ENCODE data around the gene WWOX.

The WWOX gene

DNA sequence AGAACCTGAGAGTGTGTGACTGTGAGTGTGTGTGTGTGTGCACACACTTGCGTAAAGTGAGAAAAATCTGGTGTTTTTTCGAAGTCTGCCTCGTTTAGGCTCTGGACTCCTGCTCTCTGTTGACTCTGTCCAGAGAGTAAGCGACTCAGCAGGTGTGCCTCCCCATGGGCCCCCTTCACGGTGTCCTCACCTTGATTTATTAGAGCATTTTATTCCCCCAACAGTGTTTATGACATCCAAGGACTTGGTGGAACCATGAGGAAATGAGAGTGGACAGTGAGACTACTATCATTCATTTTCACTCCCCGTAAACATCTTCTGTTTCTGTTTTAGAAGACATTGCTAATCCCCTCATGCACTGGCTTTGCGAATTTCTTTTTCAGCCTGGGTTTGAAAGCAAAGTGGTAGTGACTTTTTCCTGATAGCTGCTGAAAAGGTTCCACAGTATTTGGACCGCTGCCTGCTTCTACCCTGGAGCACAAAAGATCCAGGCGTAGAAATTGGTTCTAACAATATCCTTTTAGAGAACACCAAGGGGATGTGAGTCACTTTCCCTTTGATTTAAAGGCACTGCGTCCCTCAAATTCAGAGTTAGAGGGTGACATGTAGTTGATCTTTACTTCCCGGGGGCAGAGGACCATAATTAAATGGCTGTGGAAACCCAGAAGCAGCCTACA is 218.2 kb downstream of the WWOX start:
- no CpG with 5 or more reads among the region's 11 CpGs for WGBS (ENCODE audit: extremely low coverage, insufficient coverage, insufficient read length)

DNA sequence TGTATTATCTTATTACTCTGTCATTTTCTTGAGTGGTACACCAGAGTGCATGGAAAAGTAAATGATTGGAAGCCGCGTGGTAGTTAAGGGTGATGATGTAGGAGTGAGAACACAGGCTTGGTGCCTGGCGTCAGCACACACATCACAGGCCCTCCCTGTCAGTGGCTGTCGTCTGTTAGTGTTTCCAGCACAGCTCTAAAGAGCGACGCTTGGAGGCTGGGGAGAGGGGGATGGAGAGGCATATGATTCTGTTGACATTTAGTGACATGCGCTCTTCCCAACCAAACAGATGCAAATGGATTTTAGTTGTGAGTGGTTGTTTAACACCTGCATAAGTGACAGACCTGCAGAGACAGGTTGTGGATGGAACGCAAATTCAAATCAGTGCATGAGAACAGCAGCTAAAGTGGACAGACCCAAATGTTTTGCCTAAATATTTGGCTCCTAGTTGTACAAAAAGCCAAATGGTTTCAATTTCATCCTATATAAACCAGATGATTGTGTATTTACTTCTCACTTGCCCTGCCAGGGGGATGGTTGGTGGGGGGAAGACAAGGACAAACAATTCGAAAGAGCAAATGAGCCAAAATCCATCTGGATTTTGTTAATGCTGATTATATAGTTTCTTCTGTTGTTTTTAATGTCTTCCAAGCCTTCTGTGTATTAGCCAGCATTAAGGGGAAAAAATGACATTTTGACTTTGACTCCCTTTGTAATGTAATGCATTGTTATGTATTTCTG is 222.3 kb downstream of the WWOX start:
- DNase-seq = no peak
- H3K4me1 ChIP-seq (ENCODE audit: control insufficient read depth in 1 of 2, insufficient read depth in 2 of 2, low read length in 2 of 2) = peaks cover 2 to 5% of the 10 kb centered on the region in 2 experiments
- H3K23ac ChIP-seq (ENCODE audit: low read length) = no peak overlapping the region
- H3K18ac ChIP-seq (ENCODE audit: low read length) = no peak overlapping the region
- H2BK120ac ChIP-seq (ENCODE audit: insufficient read depth, low read length, poor library complexity) = no peak overlapping the region
- H3K79me1 ChIP-seq (ENCODE audit: low read length) = peaks cover 2% of the 10 kb centered on the region
- H2AK5ac ChIP-seq (ENCODE audit: low read length) = no peak overlapping the region
- H3K4ac ChIP-seq (ENCODE audit: low read depth, low read length) = no peak overlapping the region
- no peaks in the 10 kb centered on the region for H3K27me3 ChIP-seq (ENCODE audit: insufficient read depth, low read length)
- no CpG with 5 or more reads among the region's 9 CpGs for WGBS (ENCODE audit: extremely low coverage, insufficient coverage, insufficient read length)
- H4K8ac ChIP-seq (ENCODE audit: low read depth, low read length) = no peak overlapping the region
- no peak overlapping the region for H2BK5ac ChIP-seq (ENCODE audit: low read depth, low read length, poor library complexity)
- H3K36me3 ChIP-seq (ENCODE audit: control insufficient read depth in 1 of 2, insufficient read depth in 2 of 2, low read length in 2 of 2) = no peaks in the 10 kb centered on the region
- H3K9ac ChIP-seq (ENCODE audit: low read length) = no peak overlapping the region
- no peak overlapping the region for H2AFZ ChIP-seq (ENCODE audit: insufficient read depth, low read length, poor library complexity)
- no peak overlapping the region for H2BK12ac ChIP-seq (ENCODE audit: low read length)
- H3K9me3 ChIP-seq (ENCODE audit: insufficient read depth, low read depth, low read length) = no peaks in the 10 kb centered on the region
- no peak overlapping the region for H3K4me3 ChIP-seq (ENCODE audit: low read depth, low read length)
- H3K4me2 ChIP-seq (ENCODE audit: low read length) = no peak overlapping the region
- H3K14ac ChIP-seq (ENCODE audit: low read length) = no peak overlapping the region
- no peaks in the 10 kb centered on the region for H3K79me2 ChIP-seq (ENCODE audit: control insufficient read depth, insufficient read depth, low read length, poor library complexity)
- H3K27ac ChIP-seq (ENCODE audit: low read depth, low read length) = no peak overlapping the region
- no peak overlapping the region for H4K91ac ChIP-seq (ENCODE audit: low read depth, low read length)
- no peak overlapping the region for H4K12ac ChIP-seq (ENCODE audit: low read depth, low read length)

More for the DNA sequence above, 218.2 kb downstream of the WWOX start:
- H3K4me3 ChIP-seq (ENCODE audit: low read depth, low read length) = no peak overlapping the region
- no peak overlapping the region for H3K27ac ChIP-seq (ENCODE audit: low read depth, low read length)
- no peak overlapping the region for H3K14ac ChIP-seq (ENCODE audit: low read length)
- no peak overlapping the region for H3K23ac ChIP-seq (ENCODE audit: low read length)
- no peak for DNase-seq
- H3K79me1 ChIP-seq (ENCODE audit: low read length) = no peaks in the 10 kb centered on the region
- H2BK12ac ChIP-seq (ENCODE audit: low read length) = no peak overlapping the region
- no peak overlapping the region for H2AK5ac ChIP-seq (ENCODE audit: low read length)
- no peaks in the 10 kb centered on the region for H3K79me2 ChIP-seq (ENCODE audit: control insufficient read depth, insufficient read depth, low read length, poor library complexity)
- H2AFZ ChIP-seq (ENCODE audit: insufficient read depth, low read length, poor library complexity) = no peak overlapping the region
- no peak overlapping the region for H4K8ac ChIP-seq (ENCODE audit: low read depth, low read length)
- no peak overlapping the region for H3K18ac ChIP-seq (ENCODE audit: low read length)
- H2BK120ac ChIP-seq (ENCODE audit: insufficient read depth, low read length, poor library complexity) = no peak overlapping the region
- no peak overlapping the region for H4K91ac ChIP-seq (ENCODE audit: low read depth, low read length)
- H2BK5ac ChIP-seq (ENCODE audit: low read depth, low read length, poor library complexity) = no peak overlapping the region
- H3K4me2 ChIP-seq (ENCODE audit: low read length) = no peak overlapping the region
- H3K36me3 ChIP-seq (ENCODE audit: control insufficient read depth in 1 of 2, insufficient read depth in 2 of 2, low read length in 2 of 2) = no peaks in the 10 kb centered on the region
- H4K12ac ChIP-seq (ENCODE audit: low read depth, low read length) = no peak overlapping the region
- H3K4me1 ChIP-seq (ENCODE audit: control insufficient read depth in 1 of 2, insufficient read depth in 2 of 2, low read length in 2 of 2) = peaks cover 0 to 2% of the 10 kb centered on the region in 2 experiments
- no peak overlapping the region for H3K9ac ChIP-seq (ENCODE audit: low read length)
- H3K9me3 ChIP-seq (ENCODE audit: insufficient read depth, low read depth, low read length) = no peaks in the 10 kb centered on the region
- H3K27me3 ChIP-seq (ENCODE audit: insufficient read depth, low read length) = no peaks in the 10 kb centered on the region
- H3K4ac ChIP-seq (ENCODE audit: low read depth, low read length) = no peak overlapping the region

DNA sequence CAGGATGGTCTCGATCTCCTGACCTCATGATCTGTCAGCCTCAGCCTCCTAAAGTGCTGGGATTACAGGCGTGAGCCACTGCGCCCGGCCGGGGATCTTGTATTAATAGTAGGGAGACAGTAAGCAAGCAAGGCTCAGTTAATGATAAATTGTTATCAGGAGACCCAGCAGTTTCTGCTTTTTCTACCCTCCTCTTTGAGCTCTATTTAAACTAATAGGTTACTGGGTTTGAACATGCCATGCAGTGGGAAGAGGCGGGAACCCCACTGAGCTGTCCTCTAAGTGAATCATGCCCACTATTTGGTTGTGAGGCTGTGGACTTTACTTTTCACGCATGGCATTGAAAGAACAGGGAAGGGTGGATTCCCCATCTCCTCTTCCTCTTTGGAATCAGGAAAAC is 223.9 kb downstream of the WWOX start:
- no peak for DNase-seq
- H2AFZ ChIP-seq (ENCODE audit: insufficient read depth, low read length, poor library complexity) = no peak overlapping the region
- H3K4me2 ChIP-seq (ENCODE audit: low read length) = no peak overlapping the region
- H3K4me1 ChIP-seq (ENCODE audit: control insufficient read depth in 1 of 2, insufficient read depth in 2 of 2, low read length in 2 of 2) = peaks cover 2 to 5% of the 10 kb centered on the region in 2 experiments
- H4K91ac ChIP-seq (ENCODE audit: low read depth, low read length) = no peak overlapping the region
- H3K18ac ChIP-seq (ENCODE audit: low read length) = no peak overlapping the region
- no peak overlapping the region for H4K8ac ChIP-seq (ENCODE audit: low read depth, low read length)
- H3K36me3 ChIP-seq (ENCODE audit: control insufficient read depth in 1 of 2, insufficient read depth in 2 of 2, low read length in 2 of 2) = no peaks in the 10 kb centered on the region
- no peak overlapping the region for H3K9ac ChIP-seq (ENCODE audit: low read length)
- no peak overlapping the region for H3K14ac ChIP-seq (ENCODE audit: low read length)
- H2AK5ac ChIP-seq (ENCODE audit: low read length) = no peak overlapping the region
- no peak overlapping the region for H3K4ac ChIP-seq (ENCODE audit: low read depth, low read length)
- H3K79me2 ChIP-seq (ENCODE audit: control insufficient read depth, insufficient read depth, low read length, poor library complexity) = no peaks in the 10 kb centered on the region
- H3K4me3 ChIP-seq (ENCODE audit: low read depth, low read length) = no peak overlapping the region
- H3K79me1 ChIP-seq (ENCODE audit: low read length) = peaks cover 2% of the 10 kb centered on the region
- no peak overlapping the region for H2BK120ac ChIP-seq (ENCODE audit: insufficient read depth, low read length, poor library complexity)
- no peak overlapping the region for H4K12ac ChIP-seq (ENCODE audit: low read depth, low read length)
- H2BK5ac ChIP-seq (ENCODE audit: low read depth, low read length, poor library complexity) = no peak overlapping the region
- H3K27ac ChIP-seq (ENCODE audit: low read depth, low read length) = no peak overlapping the region
- no peak overlapping the region for H2BK12ac ChIP-seq (ENCODE audit: low read length)
- H3K23ac ChIP-seq (ENCODE audit: low read length) = no peak overlapping the region
- no peaks in the 10 kb centered on the region for H3K9me3 ChIP-seq (ENCODE audit: insufficient read depth, low read depth, low read length)
- H3K27me3 ChIP-seq (ENCODE audit: insufficient read depth, low read length) = no peaks in the 10 kb centered on the region
- WGBS (ENCODE audit: extremely low coverage, insufficient coverage, insufficient read length) = no CpG with 5 or more reads among the region's 7 CpGs

DNA sequence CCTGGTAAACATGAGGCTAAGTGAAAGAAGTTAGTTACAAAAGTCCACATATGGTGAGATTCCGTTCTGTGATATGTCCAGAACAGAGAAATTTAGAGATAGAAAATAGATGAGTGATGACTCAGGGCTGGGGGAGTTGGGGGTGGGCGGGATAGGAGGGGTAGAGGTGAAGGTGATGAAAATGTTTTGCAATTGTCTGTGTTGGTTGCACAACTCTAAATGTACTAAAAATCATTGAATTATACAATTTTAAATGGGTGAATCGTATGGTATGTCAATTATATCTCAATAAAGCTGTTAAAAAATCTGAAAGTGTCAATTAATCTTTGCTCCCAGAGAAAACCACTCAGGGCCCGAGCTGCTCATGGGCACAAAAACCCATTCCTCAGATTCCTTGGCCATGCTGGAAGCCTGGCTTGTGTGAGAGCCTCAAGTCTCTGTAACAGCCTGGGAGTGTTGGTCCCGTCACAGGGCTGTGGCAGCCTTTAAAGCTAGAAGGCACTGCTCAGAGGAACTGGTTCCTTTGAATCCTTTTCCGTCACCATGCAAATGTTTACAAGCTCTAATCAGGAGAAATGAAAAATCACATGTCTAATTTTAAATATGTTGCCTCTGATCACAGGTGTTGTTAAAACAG is 225.3 kb downstream of the WWOX start:
- H3K14ac ChIP-seq (ENCODE audit: low read length) = no peak overlapping the region
- no peak overlapping the region for H2BK12ac ChIP-seq (ENCODE audit: low read length)
- no peak overlapping the region for H3K4me2 ChIP-seq (ENCODE audit: low read length)
- no peaks in the 10 kb centered on the region for H3K36me3 ChIP-seq (ENCODE audit: control insufficient read depth in 1 of 2, insufficient read depth in 2 of 2, low read length in 2 of 2)
- H3K9ac ChIP-seq (ENCODE audit: low read length) = no peak overlapping the region
- no peak overlapping the region for H4K8ac ChIP-seq (ENCODE audit: low read depth, low read length)
- H3K79me2 ChIP-seq (ENCODE audit: control insufficient read depth, insufficient read depth, low read length, poor library complexity) = no peaks in the 10 kb centered on the region
- peak; percentile 21 to 57 for DNase-seq
- no peak overlapping the region for H3K18ac ChIP-seq (ENCODE audit: low read length)
- no peak overlapping the region for H3K4me3 ChIP-seq (ENCODE audit: low read depth, low read length)
- H3K27ac ChIP-seq (ENCODE audit: low read depth, low read length) = no peak overlapping the region
- no peaks in the 10 kb centered on the region for H3K27me3 ChIP-seq (ENCODE audit: insufficient read depth, low read length)
- no peak overlapping the region for H2AK5ac ChIP-seq (ENCODE audit: low read length)
- H3K4ac ChIP-seq (ENCODE audit: low read depth, low read length) = no peak overlapping the region
- H4K12ac ChIP-seq (ENCODE audit: low read depth, low read length) = no peak overlapping the region
- H3K4me1 ChIP-seq (ENCODE audit: control insufficient read depth in 1 of 2, insufficient read depth in 2 of 2, low read length in 2 of 2) = peaks cover 2 to 5% of the 10 kb centered on the region in 2 experiments
- 100% methylated on average over 1 of the region's 6 CpGs for WGBS (ENCODE audit: extremely low coverage, insufficient coverage, insufficient read length)
- no peak overlapping the region for H2BK120ac ChIP-seq (ENCODE audit: insufficient read depth, low read length, poor library complexity)
- no peaks in the 10 kb centered on the region for H3K9me3 ChIP-seq (ENCODE audit: insufficient read depth, low read depth, low read length)
- H2BK5ac ChIP-seq (ENCODE audit: low read depth, low read length, poor library complexity) = no peak overlapping the region
- no peak overlapping the region for H2AFZ ChIP-seq (ENCODE audit: insufficient read depth, low read length, poor library complexity)
- H4K91ac ChIP-seq (ENCODE audit: low read depth, low read length) = no peak overlapping the region
- H3K23ac ChIP-seq (ENCODE audit: low read length) = no peak overlapping the region
- peaks cover 2% of the 10 kb centered on the region for H3K79me1 ChIP-seq (ENCODE audit: low read length)
